HS-5 (cell line): Measurements from ENCODE around the gene STAT2.
A peak's percentile ranks its signal among the peaks of the same experiment; 100 is the strongest.
"Not testable (repeated sequence)": the region's sequence is repeated elsewhere in the genome, so short reads cannot be mapped to it uniquely, and the experiment has no call there.

Source experiments
- DNase-seq: peaks from one replicate; pipeline ENCODE4 v3.0.0-alpha.2; 2012; ENCODE audit warnings: low read depth

STAT2 gene

GRCh38 chr12:56361487-56362129, 1.7 kb upstream of the STAT2 start:
- no peak for DNase-seq

DNA sequence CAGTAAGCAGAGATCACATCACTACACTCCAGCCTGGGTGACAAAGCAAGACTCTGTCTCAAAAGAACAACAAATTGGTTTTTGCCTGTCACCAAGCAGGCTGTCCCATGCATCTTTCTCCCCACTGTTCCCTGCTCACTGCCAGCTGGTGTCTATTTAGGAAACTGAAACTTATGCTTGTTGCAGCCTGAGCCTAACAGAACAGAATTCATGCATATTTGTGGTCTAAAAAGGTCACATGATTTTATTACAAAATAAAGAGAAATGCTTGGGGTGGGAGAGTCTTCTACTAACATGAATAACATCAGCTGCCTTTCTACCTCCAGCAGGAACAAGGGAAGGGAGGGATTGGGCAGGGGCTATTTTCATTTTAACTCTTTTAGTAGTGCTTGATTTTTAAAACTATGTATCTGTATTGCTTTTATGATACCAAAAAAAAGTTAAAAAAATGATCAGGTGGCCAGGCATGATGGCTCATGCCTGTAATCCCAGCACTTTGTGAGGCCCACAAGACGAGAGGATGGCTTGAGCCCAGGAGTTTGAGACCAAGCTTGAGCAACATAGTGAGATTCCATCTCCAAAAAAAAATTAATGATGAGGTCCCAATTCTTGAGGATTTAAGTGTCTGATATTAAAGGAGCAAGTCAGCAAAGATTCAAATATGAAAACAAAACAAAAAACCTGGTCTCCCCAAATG, 923 bp downstream of the STAT2 start:
- DNase-seq = peak; percentile 70

DNA sequence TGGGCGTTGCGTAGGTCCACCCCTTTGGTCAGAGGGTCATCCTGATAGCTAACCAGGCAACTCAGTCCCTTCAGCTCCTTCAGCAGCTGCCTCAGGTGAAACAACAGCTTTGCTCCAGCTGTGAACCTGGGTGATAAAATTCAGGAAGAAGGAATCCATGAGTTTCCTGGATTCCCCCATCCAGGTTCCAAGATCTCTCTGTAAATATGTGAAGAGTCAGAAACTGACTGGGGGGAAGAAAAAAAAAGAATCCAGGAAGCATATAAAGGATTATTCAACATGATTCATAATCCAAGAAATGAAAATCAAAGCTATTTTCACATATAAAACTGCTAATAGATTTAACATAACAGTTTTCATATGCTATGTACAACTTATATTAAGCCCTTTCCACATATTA, 8.6 kb downstream of the STAT2 start:
- DNase-seq = no peak

GRCh38 chr12:56350662-56351061, 9.2 kb downstream of the STAT2 start:
- DNase-seq = no peak

GRCh38 chr12:56348776-56349175, 11.1 kb downstream of the STAT2 start:
- no peak for DNase-seq

GRCh38 chr12:56347255-56347654, 12.7 kb downstream of the STAT2 start:
- DNase-seq = not testable (repeated sequence)

DNA sequence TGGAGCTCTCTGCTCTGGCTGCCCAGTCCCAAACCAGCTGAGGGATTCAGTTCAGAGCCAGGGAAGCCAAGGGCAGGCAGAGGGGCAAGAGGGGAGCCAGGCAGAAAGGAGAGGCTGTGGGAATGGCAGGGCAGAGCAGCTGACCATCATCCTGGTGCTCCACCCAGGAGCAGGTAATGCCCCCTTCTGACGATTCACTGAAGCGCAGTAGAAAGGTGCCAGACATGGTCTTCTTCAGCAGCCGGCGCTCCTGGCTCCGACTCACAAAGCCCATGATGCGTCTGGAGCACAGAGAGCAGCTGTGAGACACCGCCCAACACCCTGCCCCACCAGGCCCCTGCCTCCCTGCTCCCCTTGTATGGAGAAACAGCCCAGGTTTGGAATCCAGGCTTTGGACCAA, 13.2 kb downstream of the STAT2 start:
- no peak for DNase-seq

GRCh38 chr12:56342290-56342689, 17.6 kb downstream of the STAT2 start:
- DNase-seq = not testable (repeated sequence)

DNA sequence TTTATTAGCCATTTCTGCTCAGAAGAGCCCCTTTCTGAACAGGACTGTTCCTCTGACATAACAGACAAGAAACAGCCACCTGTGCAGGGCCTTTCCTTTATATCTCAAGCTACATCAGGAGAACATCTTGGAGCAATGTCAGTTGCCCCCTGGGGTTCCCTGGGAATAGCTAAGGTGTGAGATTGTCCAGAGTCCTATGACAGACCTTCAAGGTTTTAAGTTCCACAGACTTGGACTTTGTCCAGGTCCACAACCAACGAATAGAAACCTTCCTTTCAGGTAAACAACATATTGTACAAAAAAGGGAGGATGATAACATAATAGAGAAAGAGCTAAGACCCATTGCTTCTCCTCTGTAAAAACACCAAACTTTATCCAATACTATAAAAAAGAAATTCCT, 18.3 kb downstream of the STAT2 start:
- no peak for DNase-seq

GRCh38 chr12:56339158-56339422, 20.8 kb downstream of the STAT2 start:
- no peak for DNase-seq

DNA sequence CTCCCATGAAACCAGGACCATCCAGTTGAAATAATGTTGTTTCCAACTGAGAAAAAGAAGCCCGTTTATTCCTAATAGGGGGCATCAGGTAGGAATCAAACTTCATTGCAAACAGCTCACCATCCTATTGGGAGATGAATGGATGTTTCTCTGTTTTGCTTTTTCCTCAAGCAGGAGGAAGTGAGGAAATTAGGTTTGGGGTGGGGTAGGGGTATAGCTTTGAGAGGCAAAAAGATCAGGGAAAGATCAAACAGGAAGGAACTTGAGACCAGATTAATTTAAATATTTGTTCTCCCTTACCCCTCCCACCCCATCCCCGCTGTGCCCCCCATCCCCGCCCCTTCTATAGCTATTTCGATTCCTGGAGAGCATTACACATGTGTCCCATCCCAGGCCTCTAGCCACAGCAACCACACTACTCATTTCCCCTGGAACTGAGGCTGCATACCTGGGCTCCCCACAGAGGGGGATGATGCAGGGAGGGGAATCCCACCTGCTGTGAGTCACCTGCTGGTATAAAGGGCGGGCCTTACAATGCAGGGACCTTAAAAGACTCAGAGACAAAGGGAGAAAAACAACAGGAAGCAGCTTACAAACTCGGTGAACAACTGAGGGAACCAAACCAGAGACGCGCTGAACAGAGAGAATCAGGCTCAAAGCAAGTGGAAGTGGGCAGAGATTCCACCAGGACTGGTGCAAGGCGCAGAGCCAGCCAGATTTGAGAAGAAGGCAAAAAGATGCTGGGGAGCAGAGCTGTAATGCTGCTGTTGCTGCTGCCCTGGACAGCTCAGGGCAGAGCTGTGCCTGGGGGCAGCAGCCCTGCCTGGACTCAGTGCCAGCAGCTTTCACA, 21.4 kb downstream of the STAT2 start, which contains the start of gene IL23A:
Gene IL23A (plus strand): TSS at position 577 of the 850 bp plus-strand sequence. CDS start 161 bp downstream, at position 738.
- no peak for DNase-seq

DNA sequence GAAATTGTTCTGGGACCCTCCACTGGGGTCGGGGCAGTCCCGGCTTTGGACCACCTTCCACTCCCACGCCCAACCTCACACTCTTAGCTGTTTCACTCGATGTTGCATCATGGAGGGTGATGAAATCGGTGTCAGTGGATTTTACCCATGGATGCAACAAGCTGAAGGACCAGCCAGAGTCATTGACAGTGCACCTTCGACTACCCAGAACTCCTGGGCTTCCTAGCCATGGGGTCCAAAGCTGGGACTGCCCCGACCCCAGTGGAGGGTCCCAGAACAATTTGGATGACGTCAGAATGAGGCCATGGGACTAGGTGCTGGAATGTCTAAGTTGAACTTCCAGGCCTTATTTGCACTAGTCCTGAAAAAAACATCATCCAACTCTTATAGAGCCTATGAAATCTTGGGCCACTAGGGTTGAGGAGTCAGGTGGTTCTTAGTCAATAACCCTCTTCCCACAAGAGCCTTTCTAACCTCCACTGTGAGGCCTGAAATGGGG, 22.1 kb downstream of the STAT2 start:
- no peak for DNase-seq

DNA sequence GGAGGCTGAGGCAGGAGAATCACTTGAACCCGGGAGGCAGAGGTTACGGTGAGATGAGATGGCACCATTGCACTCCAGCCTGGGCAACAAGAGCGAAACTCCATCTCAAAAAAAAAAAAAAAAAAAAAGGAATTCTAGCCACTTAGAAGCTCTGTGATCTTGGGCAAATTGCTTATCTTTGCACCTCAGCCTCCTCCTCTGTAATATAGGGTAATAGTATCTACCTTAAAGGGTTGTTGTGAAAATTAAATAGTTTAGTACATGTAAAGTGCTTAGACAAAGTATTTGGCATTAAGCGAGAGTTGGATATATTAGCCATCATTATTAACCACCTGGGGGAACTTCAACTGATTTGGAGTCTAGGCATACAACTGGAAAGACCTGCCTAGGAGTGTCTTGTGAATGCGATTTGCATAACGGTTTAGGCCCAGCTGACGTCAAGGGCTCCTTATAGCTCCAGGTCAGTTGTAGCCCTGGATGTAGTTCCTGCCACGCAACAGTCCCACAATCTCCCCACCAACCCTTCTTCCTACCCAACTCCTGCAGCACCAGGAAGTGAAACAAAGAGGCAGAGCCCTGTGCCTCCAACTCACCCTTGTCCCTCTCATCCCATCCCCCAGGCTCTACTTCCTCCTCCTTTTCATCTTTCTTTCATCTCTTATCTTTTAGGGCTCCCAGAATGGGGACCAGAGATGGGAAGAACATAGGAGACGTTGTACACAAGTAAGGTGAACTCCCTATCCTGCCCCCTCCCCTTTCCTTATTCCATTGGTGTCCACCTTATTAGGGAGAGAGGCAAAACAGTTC, 23.3 kb downstream of the STAT2 start:
- DNase-seq = no peak

- not testable (repeated sequence) for DNase-seq
These were observed 24.4 kb downstream of the STAT2 start for GRCh38 chr12:56335527-56335926.

DNA sequence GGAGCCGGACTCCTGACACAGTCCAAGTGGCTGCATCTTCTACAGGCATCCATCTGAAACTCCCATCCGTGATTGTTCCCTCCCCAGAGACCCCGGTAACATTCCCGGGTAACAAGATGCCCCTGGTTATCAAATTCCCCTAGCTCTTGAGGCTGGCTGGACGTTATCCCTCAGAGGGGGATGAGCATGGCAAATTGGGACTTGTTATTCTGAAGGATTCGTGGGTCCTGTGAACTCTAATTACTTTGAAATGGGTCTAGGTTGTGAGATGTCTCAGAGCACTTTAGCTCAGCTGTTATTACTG, 25.5 kb downstream of the STAT2 start:
- DNase-seq = no peak

GRCh38 chr12:56333679-56334489, 26.0 kb downstream of the STAT2 start, which contains the start of gene PAN2:
TSS of gene PAN2 (minus strand) at chr12:56334000. CDS start at chr12:56333094, 906 bp downstream.
- DNase-seq = peak; percentile 94

DNA sequence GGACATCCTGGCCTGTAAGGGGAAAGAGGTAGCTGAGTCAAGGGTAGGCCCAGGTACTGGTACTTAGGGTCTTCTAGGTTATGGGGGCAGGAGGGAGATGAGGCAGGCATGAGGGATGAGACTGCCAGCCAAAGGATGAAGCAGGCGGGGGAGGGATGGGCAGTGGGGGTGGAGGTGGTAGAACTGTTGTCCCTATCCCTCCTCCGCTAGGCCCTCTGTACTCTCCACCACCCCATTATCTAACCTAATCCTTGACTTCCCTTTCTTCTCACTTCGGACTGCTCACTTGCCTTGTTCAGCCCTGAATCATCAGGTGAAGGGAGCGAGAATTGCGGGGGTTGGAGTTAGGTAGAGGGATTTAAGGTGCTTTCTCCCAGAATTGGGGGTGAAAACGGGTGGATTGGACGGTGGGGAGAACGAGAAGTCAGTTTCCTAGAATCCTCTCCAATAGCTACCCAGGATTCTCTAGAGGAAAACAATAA, 26.7 kb downstream of the STAT2 start:
- no peak for DNase-seq

DNA sequence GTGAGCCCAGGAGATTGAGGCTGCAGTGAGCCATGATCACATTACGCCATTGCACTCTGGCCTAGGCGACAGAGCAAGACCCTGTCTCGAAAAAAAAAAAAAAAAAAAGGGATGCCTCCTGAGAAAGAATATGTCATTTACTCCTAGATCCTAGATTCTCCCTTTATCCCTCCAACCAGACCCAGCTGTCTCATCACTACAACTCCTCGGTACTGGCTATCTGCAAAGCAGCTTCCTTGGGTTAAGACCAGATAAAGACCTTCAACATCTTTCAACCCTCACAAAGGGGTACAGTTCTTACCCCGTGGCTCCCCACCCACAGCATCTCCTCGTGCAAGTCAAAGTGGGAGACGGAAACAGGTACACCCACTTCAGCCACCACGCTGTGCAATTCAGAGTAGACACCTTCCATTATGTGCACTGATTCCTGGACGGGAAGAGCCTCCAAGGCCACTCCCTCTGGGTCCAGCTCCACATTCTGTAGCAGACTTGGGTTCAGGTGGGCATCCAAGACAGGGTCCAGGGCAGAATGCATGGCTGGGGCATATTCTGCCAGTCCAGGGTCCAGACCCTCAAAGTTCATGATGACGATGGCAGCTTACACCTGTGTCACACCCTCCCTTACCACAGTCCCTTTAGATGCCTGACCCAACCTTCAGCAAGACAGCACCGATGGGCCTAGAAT, 27.3 kb downstream of the STAT2 start:
- no peak for DNase-seq

DNA sequence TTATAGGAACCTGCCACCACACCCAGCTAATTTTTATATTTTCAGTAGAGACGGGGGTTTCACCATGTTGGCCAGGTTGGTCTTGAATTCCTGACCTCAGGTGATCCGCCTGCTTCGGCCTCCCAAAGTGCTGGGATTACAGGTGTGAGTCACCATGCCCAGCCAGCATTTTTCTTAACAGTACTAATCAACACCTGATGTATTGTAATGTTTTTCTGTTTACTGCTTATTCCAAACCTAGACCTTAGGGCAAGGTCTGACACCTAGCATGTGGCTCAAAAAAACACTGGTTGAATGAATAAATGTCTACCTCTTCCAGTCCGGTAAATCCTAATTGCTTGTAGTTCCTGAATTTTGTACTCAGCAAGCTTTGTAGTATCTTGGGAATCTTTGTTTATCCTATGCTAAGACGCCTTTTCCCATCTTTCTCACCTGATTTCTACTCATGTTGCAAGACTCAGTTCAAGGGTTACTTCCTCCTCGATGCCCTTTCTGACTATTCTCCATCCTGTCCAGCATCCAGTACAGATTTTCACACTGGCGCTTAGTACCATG, 28.9 kb downstream of the STAT2 start:
- no peak for DNase-seq

GRCh38 chr12:56326533-56326932, 33.4 kb downstream of the STAT2 start:
- no peak for DNase-seq
